GM19467 (cell line): Measurements from ENCODE around the gene CHPF2.

Experiments
- ATAC-seq: cut with Tn5 transposase; IDR thresholded peaks from one replicate; pipeline ENCODE4 v1.9.1; 2021; ENCODE audit warnings: mild to moderate bottlenecking, moderate library complexity; ENCODE audit not compliant: unreplicated experiment

CHPF2 gene

DNA sequence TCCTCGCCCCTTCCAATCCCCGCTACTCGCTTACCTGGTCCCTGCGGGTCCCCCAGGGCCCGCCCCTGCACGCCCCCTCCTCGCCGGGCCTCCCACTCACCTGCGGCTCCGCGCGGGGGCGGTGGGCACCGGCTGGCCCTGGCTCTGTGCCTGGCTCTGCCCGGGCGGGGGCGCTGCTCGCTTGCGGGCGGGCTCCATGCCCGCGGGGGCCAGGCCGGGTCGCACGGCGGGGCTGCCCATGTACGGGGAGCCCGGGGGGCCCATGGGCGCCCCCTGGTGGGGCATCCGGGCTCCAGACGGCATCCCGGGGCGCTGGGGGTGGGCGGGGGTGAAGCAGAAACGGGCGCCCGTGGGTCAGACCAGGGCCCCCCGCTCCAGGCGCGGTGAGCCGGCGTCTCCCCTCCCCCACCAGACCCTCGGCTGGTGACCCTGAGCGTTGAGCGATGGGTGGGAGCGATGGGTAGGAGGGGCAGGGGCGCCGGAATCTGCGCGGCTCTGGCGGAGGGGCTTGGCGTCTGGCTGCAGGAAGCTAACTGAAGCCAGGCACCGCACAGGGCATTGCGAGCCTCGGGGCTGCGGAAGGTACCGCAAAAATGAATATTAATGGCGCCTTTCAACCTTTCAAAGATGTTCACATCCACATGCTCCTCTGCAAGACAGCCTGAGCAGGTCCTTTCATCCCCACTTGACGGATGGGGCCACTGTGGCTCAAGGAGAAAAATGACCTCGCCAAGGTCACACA is 13.2 kb downstream of the CHPF2 start:
- ATAC-seq: no peak

DNA sequence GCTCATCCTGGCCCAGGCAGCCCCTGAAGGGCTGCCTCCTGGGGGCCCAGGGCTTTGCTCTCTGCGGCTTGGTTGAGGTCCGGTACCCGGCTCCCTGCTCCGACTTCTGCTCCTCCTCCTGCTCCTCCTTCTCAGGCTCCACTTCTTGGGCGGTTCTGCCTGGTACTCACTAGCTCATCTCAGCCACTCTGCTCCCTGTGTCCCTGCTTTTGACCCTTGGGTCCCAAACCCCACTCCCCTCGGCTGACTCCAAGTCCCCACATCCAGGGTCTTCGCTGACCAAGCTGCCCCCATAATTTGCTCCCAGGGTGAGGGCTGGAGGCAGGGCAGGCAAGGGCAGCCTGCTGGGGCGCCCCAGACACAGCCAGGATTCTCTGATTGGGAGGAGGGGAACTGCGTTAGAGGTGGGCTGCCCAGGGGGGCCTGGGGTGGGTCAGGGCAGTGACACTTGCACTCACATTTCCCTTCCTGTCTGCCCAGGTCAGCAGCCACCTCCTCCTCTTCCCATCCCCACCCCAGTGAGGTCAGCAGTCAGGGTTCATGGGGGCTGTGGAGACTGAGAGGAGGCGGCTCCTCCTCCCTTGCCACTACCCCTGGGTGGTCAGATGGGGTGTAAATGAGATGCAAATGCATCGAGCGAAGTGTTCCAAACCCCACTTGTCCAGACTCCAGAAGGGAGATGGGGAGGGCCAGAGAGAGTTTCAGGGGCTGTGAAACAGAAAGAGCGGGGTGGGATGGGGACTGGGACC is 14.0 kb downstream of the CHPF2 start:
- ATAC-seq: no peak

- ATAC-seq: no peak
These were observed 14.7 kb downstream of the CHPF2 start for GRCh38 chr7:151246851-151247580.

DNA sequence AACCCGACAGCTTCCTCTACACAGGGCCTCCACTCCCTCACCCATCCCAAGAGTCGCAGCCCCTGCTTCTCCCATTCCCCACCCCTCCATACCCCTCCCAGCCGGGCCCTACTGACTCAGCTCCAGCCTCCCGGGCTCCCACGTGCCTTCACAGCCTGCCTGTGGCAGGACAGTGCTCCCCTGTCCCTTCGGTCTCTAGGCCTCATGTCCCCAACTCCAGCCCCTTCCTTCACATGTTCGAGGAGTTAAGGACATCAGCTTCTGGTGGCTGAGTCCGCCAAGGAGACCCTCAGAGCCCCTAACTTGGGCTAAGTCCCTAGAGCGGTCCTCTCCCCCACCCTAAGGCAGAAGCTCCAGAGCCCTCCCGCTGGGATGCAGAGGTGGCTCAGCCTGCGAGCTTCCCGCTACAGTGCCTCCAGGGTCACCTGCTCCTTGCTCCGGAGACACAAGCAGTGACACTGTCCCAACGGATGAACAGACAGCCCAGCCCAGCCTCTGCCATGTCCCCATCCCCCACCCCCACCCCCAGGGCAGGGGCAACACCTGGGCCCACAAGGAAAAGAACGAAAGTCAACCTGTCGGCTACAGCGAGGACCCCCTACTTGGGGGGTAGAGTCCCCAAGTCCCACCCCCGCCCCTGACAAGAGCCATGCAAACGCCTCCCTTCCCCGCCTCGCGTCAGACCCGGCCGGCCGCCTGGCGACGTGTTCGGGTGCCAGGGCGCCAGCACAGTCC is 15.5 kb downstream of the CHPF2 start:
- ATAC-seq: no peak

DNA sequence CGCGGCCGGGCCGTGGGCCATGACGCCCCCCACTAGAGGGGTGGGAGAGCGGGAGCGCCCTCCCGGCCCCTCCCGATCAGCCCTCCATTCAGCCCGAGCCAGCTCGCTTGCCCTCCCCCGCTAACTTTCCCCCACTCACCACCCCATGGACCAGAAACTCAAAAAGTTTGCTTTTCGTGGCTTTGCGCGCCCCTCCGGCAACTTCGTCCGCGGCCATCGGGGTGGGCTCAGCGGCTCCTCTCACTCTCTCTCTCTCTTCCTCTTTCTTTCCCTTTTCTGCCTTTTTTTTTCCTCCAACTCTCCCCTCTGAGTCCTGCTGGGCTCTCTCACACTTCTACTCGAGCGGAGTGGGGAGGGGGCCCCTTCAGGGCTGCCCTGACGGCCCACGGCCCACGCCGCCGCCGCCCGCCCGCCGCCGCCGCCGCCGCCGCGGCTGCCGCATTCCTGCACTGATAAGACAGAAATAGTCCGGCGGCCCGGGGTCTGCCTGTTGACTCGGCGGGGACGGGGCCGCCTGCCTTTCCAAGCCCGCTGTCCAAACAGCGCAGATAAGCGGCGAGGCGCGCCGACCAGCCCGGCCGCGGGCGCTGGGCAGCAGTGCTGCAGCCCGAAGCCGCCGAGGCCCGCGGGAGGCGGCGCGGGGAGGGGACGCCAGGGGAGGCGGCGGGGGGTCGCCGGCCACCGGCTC is 16.2 kb downstream of the CHPF2 start, which contains the start of gene SMARCD3:
Gene SMARCD3, minus strand, starts transcription at position 349 of the 688 bp plus-strand sequence. Its CDS starts 132 bp downstream, at position 217.
- no peak for ATAC-seq

DNA sequence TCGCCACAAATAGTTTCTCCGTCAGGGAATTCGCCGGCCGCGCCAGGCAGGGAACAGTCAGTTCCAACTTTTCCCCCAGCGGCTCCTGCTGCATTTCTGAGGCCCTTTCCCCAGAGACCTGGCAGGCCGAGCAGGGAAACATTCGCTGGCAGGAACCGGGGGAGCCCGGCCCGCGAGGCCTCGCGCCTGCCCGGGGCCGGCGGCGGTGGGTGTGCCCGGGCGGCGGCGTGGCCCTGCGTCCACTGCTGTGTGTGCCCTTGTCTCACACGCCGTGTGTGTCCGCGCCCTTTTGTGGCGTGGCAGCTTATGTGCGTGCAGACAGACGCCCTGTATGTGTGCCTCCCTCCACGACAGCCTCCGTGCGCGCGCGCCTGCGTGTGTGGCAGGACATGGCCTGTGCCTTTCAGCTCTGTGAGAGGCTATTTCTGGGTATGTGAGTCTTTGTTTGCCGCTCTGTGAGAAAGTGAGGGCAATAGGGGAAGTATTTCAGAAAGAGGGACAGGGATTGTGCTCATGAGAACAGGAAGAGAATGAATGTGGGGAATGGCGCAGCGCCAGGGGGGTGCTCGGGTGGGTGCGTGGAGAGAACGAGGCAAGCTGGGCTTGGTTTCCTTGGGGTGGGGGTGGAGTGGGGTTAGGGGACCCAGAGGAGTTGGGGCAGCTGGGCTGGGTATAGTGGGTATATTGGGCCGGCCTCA is 16.9 kb downstream of the CHPF2 start:
- no peak for ATAC-seq

DNA sequence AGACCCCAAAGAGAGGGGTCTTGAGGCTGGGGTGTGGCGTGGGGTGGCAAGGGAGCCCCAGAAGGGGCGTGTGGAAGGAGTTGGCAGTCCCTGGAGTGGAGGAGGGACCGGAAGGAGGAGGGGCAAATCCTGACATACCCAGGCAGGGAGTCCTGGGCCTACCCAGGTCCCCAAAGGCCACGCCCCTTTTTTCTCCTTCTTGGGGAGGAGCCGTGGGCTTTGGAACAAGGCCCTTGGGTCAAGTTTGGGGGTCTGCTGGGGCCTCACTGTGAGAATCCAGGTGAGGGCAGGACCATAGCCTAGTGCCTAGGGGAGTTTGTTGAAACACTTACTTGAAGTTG is 17.4 kb downstream of the CHPF2 start:
- no peak for ATAC-seq

DNA sequence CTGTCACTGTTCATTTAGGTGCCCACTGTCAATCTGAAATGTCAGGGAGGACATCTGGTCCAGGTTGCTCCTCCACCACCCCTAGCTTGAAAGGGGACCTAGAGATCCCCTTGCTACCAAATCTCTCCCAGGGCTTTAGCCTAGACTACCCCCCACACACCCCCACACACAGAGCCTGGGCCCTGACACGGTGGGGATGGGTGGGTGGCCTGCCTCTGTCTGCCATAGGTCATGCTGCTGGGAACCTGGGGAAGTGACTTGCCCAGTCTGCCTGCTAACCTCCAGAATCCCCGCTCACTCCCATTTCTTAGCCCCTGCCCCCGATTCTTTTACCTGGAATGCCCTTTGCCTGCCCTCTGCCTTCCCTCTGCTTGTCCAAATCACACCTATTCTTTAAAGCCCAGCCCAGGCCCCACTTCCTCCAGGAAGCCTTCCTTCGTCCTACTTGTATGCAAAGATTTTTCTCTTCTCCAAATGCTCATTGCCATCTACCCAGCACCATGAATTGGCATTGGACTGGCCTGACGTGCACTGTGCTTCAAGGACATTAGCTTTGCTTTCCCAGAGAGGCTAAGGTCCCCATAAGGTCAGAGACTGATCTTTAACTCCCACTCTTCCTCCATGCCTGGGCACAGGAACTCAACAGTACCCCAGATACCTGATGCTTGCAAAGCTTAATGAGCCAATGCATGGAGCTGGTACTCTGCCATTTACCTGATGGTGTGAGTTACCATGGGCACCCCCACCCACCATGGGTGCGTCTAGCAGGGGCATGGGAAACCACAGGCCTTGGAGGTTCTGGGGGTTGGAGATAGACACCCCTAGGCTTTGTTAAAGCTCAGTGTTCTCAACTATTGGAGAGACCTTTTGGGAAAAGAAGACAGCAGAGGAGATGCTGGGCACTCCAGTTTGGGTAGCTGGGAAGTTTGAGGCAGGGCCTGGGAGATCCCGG is 18.2 kb downstream of the CHPF2 start:
- no peak for ATAC-seq

GRCh38 chr7:151251328-151251688 is 19.0 kb downstream of the CHPF2 start:
- no peak for ATAC-seq

DNA sequence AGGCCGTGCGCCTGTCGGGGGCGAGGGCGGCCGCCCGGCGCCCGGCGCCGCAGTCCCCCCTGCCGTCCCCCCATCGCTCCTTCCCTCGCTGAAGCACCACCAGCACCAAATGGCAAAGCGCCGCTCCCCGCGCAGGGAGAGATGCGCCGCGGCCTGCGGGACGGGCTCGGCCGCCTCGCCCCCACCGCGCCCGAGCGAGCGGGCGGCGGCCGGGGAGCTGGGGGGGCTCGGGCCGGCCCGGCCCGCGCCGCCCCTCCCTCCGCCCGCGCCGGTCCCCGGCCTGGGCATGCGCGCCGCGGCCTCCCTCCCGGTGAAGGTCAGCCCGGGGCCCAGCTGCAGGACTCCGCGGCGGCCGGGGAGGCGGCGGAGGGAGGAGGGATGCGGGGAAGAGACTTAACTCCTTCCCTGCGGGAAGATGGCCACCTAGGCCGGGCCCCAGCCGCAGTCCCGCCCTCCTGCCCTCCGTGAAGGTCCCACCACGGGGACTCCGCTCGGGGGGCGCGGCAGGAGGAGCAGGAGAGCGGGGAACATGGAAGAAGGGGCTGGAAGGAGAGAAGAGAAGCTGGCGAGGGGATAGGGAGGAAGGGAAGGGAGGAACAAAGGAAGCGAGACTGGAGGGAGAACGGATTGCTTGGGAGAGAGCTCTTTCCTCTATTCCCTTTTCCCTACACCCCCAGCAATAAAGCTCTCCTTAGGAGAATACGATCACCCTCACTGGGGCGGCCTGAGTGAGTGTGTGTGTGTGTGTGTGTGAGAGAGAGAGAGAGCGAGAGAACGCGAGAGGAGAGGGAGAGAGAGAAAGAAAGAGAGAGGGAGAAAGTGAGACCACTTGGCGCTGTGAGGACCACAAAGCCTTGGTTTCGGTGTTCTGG is 19.6 kb downstream of the CHPF2 start:
- no peak for ATAC-seq

DNA sequence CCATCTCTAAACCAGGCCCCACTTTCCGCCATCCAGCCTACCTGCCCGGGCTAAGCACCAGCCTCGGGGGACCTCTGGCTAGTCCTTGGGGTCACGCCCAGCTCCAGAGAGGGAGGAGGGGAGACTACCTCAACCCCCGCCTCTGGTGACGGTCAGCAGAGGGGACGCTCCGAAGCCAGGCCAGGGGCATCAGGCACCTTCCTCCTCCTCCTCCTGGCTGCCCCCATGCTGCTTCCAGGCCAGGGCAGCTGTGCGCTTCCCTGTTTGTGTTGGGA is 20.2 kb downstream of the CHPF2 start:
- ATAC-seq: no peak

GRCh38 chr7:151252961-151253711 is 20.9 kb downstream of the CHPF2 start:
- ATAC-seq: no peak

DNA sequence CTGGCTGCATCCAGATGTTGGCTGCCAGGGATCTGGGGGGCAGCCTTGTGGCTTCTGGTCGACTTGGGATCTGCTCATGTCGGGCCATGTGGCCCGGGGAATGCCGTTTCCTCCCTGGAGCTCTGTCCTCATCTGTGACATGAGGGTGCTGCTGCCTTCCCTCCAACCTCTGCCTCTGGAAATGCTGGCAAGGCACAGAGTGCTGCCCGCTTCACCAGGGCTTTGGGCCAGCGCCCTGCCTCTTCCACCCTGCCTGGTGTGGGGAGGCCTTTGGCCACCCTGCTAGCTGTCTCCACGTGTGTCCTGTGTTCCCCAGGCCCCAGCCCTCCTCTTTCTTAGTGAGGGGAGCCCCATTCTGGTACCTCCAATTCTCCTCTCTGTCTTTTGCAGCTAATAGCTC is 22.0 kb downstream of the CHPF2 start:
- no peak for ATAC-seq

DNA sequence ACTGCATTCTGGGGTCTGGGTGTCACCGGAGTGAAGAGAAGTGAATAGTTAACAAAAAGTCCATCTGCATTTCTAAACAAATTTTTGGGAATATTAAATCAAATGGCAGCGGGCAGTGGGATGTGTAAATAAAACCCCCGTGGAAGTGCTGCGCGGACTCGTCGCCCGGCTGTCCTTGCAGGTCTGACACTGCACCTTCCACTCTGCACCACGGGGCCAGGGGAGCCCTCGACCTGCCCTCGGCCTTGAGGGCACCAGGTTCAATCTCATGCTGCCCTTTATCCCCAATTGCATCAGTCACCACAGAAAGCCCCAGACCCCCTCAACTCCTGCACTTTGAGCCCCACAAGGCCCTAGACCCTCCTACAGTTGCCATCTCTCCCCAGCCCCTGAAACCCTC is 22.6 kb downstream of the CHPF2 start:
- no peak for ATAC-seq

- no peak for ATAC-seq
These were observed 23.1 kb downstream of the CHPF2 start for GRCh38 chr7:151255390-151255789.

- no peak for ATAC-seq
These were observed 24.2 kb downstream of the CHPF2 start for GRCh38 chr7:151256410-151257045.

DNA sequence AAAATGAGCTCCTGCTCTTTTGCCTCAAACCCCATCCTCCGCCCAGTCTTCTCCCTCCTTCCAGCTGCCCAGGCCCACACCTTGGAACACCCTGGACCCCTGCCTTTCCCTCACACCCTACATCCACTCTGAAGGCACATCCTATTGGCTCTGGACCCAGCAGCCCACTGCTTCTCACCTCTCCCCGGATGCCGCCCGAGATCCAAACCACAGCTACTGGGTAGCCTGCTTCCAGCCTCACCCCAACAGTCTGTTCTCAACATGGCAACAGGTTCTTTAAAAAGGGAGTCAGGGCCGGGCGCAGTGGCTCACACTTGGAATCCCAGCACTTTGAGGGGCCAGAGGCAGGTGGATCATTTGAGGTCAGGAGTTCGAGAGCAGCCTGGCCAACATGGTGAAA is 25.7 kb downstream of the CHPF2 start:
- no peak for ATAC-seq
